H1 (cell line): ENCODE measurements around the gene PPP1R1B. TPM values are rescaled to one million over a fixed set of nuclear protein-coding genes. Genes with fewer than 3 reads are reported as not detected.

Source experiments
- CTCF ChIA-PET: fragments of 300-600 bp; sonication (Branson Sonifier 250); formaldehyde crosslinking; loops from one replicate; lab custom pipeline; 2021; ENCODE audit not compliant: partially characterized antibody; lab: Charles Lee
- POLR2A ChIA-PET: fragments of 300-600 bp; sonication (Branson Sonifier 250); formaldehyde crosslinking; loops from one replicate; lab custom pipeline; 2021; ENCODE audit warnings: inconsistent platforms; ENCODE audit not compliant: partially characterized antibody; lab: Charles Lee
- DNase-seq, 2 experiments: peaks; one replicate each; pipeline versions ENCODE4 v3.0.0 to v3.0.0-alpha.2; 2010 to 2022; ENCODE audit warnings: low spot score in 2 of 2, low read depth in 1 of 2, mixed read lengths in 1 of 2
- FAIRE-seq: peaks from 2 replicates; lab custom pipeline; 2011; peaks lifted over from hg19 to GRCh38; lab: Jason Lieb, UNC
- H2AFZ ChIP-seq: 2 replicates; pipeline ENCODE4 v1.8.1; 2012; ENCODE audit warnings: low read length, inconsistent platforms
- H2AK5ac ChIP-seq: 2 replicates; pipeline ENCODE4 v1.6.1; 2013; ENCODE audit warnings: low read depth, low read length
- H2BK120ac ChIP-seq: replicated peaks from 2 replicates; pipeline ENCODE3; 2013; ENCODE audit warnings: low read depth, low read length, inconsistent platforms
- H2BK12ac ChIP-seq: 2 replicates; pipeline ENCODE4 v1.6.1; 2013; ENCODE audit warnings: low read depth, low read length
- H2BK15ac ChIP-seq: 2 replicates; pipeline ENCODE4 v1.6.1; 2013; ENCODE audit warnings: low read length
- H2BK20ac ChIP-seq: 2 replicates; pipeline ENCODE4 v1.6.1; 2013; ENCODE audit warnings: low read length
- H2BK5ac ChIP-seq: 2 replicates; pipeline ENCODE4 v1.6.1; 2013; ENCODE audit warnings: low read depth, low read length
- H3K14ac ChIP-seq: 2 replicates; pipeline ENCODE4 v1.6.1; 2013; ENCODE audit warnings: inconsistent platforms; ENCODE audit not compliant: insufficient read length
- H3K18ac ChIP-seq: 2 replicates; pipeline ENCODE4 v1.6.1; 2013; ENCODE audit warnings: low read length; ENCODE audit errors: extremely low read depth
- H3K23ac ChIP-seq: 2 replicates; pipeline ENCODE4 v1.6.1; 2013; ENCODE audit warnings: inconsistent platforms; ENCODE audit not compliant: insufficient read length
- H3K23me2 ChIP-seq: 2 replicates; pipeline ENCODE4 v1.6.1; 2013; ENCODE audit warnings: low read depth, low read length
- H3K27ac ChIP-seq: 2 replicates; pipeline ENCODE4 v1.6.1; 2011; ENCODE audit warnings: low read depth, low read length, inconsistent platforms
- H3K27me3 ChIP-seq, 4 experiments: replicated peaks in 1 of 4; 1 replicate in 1 of 4; 2 replicates in 3 of 4; pipeline versions ENCODE4 v1.6.1 to v1.8.1; 2011 to 2013; ENCODE audit warnings: low read length in 3 of 4, mild to moderate bottlenecking in 3 of 4, inconsistent platforms in 2 of 4, mixed read lengths in 2 of 4, moderate library complexity in 1 of 4; ENCODE audit not compliant: control insufficient read depth in 3 of 4, insufficient read depth in 3 of 4; ENCODE audit errors: extremely low read depth in 1 of 4
- H3K36me3 ChIP-seq, 4 experiments: 2 replicates each; pipeline versions ENCODE4 v1.6.1 to v1.8.1; 2011 to 2013; ENCODE audit warnings: mild to moderate bottlenecking in 4 of 4, low read length in 3 of 4, moderate library complexity in 2 of 4, control low read depth in 1 of 4, inconsistent platforms in 1 of 4; ENCODE audit not compliant: insufficient read depth in 4 of 4, control insufficient read depth in 2 of 4
- H3K4ac ChIP-seq: replicated peaks from 2 replicates; pipeline ENCODE3; 2013; ENCODE audit warnings: low read length, low read depth, mixed read lengths, inconsistent platforms; ENCODE audit not compliant: insufficient read length
- H3K4me1 ChIP-seq, 4 experiments: replicated peaks in 1 of 4; 1 replicate in 1 of 4; 2 replicates in 3 of 4; pipeline versions ENCODE4 v1.6.1 to v1.8.1; 2011 to 2013; ENCODE audit warnings: low read length in 3 of 4, inconsistent platforms in 2 of 4, mixed read lengths in 1 of 4; ENCODE audit not compliant: insufficient read depth in 4 of 4, control insufficient read depth in 3 of 4
- H3K4me2 ChIP-seq, 2 experiments: 2 replicates each; pipeline versions ENCODE4 v1.6.1 to v1.8.1; 2011 to 2013; ENCODE audit warnings: low read depth in 2 of 2, low read length in 2 of 2, control low read depth in 1 of 2, inconsistent platforms in 1 of 2, mild to moderate bottlenecking in 1 of 2; ENCODE audit not compliant: insufficient read depth in 1 of 2
- H3K4me3 ChIP-seq, 4 experiments: fragments of 200-600, 300-600 bp in 1 of 4; sonication (generic), shearing (Covaris generic), sonication (Bioruptor Twin) in 1 of 4; 2 replicates each; pipeline versions ENCODE4 v1.5.1 to v1.8.1; 2011 to 2016; ENCODE audit warnings: low read length in 4 of 4, low read depth in 3 of 4, control low read depth in 2 of 4, inconsistent platforms in 2 of 4, mild to moderate bottlenecking in 2 of 4, mixed read lengths in 1 of 4, moderate library complexity in 1 of 4; ENCODE audit not compliant: insufficient read depth in 2 of 4; ENCODE audit errors: extremely low read depth in 1 of 4
- H3K56ac ChIP-seq: replicated peaks from 2 replicates; pipeline ENCODE3; 2013; ENCODE audit warnings: low read depth, mild to moderate bottlenecking, mixed read lengths, low read length, inconsistent platforms; ENCODE audit not compliant: insufficient read length
- H3K79me1 ChIP-seq: 2 replicates; pipeline ENCODE4 v1.6.1; 2013; ENCODE audit warnings: low read depth, low read length, control low read depth
- H3K79me2 ChIP-seq, 2 experiments: 2 replicates each; pipeline versions ENCODE4 v1.6.1 to v1.8.1; 2012 to 2013; ENCODE audit warnings: low read length in 2 of 2, mild to moderate bottlenecking in 2 of 2, inconsistent platforms in 1 of 2; ENCODE audit not compliant: insufficient read depth in 2 of 2, control insufficient read depth in 1 of 2
- H3K9ac ChIP-seq, 4 experiments: replicated peaks in 1 of 4; 1 replicate in 1 of 4; 2 replicates in 3 of 4; pipeline versions ENCODE4 v1.6.1 to v1.8.1; 2011 to 2013; ENCODE audit warnings: low read depth in 3 of 4, low read length in 3 of 4, control low read depth in 2 of 4, mild to moderate bottlenecking in 2 of 4, moderate library complexity in 2 of 4, inconsistent platforms in 1 of 4; ENCODE audit errors: extremely low read depth in 1 of 4
- H3K9me3 ChIP-seq, 2 experiments: 2 replicates each; pipeline versions ENCODE4 v1.6.1 to v1.8.1; 2012 to 2013; ENCODE audit warnings: mild to moderate bottlenecking in 2 of 2, moderate library complexity in 2 of 2, control low read depth in 1 of 2, inconsistent platforms in 1 of 2, low read depth in 1 of 2, low read length in 1 of 2, mixed read lengths in 1 of 2; ENCODE audit not compliant: insufficient read depth in 2 of 2
- H4K20me1 ChIP-seq, 2 experiments: replicated peaks in 1 of 2; 2 replicates each; pipeline versions ENCODE3 to v1.8.1; 2011 to 2013; ENCODE audit warnings: inconsistent platforms in 2 of 2, low read length in 2 of 2, mild to moderate bottlenecking in 1 of 2; ENCODE audit not compliant: insufficient read depth in 2 of 2, control insufficient read depth in 1 of 2
- H4K5ac ChIP-seq: 2 replicates; pipeline ENCODE4 v1.6.1; 2013; ENCODE audit warnings: low read length, low read depth, mixed read lengths, inconsistent platforms; ENCODE audit not compliant: insufficient read length
- H4K8ac ChIP-seq: 2 replicates; pipeline ENCODE4 v1.8.0; 2013; ENCODE audit warnings: mild to moderate bottlenecking, moderate library complexity, low read length, inconsistent platforms; ENCODE audit not compliant: insufficient read depth; ENCODE audit errors: extremely low read depth
- H4K91ac ChIP-seq: replicated peaks from 2 replicates; pipeline ENCODE3; 2013; ENCODE audit warnings: low read length, mixed read lengths, inconsistent platforms; ENCODE audit not compliant: insufficient read length
- BACH1 ChIP-seq: IDR thresholded peaks from 2 replicates; pipeline ENCODE4 v1.6.1; 2012; ENCODE audit warnings: low read length, improper control_type of control experiment
- BCL11A ChIP-seq, 2 experiments: IDR thresholded peaks; one replicate each; pipeline ENCODE4 v1.6.1; 2011; ENCODE audit warnings: low read depth in 2 of 2, low read length in 2 of 2, mild to moderate bottlenecking in 2 of 2
- CBX8 ChIP-seq: fragments of 300-800, 300-1000 bp; sonication (generic); IDR thresholded peaks from 2 replicates; pipeline ENCODE4 v1.7.1; 2016; ENCODE audit warnings: low read depth, low read length, borderline replicate concordance
- EGR1 ChIP-seq: IDR thresholded peaks from 2 replicates; pipeline ENCODE4 v1.6.1; 2011; ENCODE audit warnings: low read depth, low read length, borderline replicate concordance
- GTF2F1 ChIP-seq: IDR thresholded peaks from 2 replicates; pipeline ENCODE4 v1.6.1; 2012; ENCODE audit warnings: low read depth, low read length, improper control_type of control experiment, borderline replicate concordance
- RAD21 ChIP-seq, 2 experiments: IDR thresholded peaks in 1 of 2; conservative IDR thresholded peaks in 1 of 2; 2 replicates each; pipeline ENCODE4 v1.6.1; 2011; ENCODE audit warnings: low read depth in 2 of 2, low read length in 2 of 2, improper control_type of control experiment in 1 of 2, inconsistent platforms in 1 of 2, mild to moderate bottlenecking in 1 of 2, moderate library complexity in 1 of 2
- SIN3A ChIP-seq, 2 experiments: IDR thresholded peaks in 1 of 2; conservative IDR thresholded peaks in 1 of 2; 2 replicates each; pipeline ENCODE4 v1.6.1; 2011 to 2012; ENCODE audit warnings: low read length in 2 of 2, improper control_type of control experiment in 1 of 2, low read depth in 1 of 2, mild to moderate bottlenecking in 1 of 2
- TAF1 ChIP-seq: IDR thresholded peaks from 2 replicates; pipeline ENCODE4 v1.6.1; 2011; ENCODE audit warnings: mild to moderate bottlenecking, low read depth, low read length
- WGBS, 2 experiments: shearing (Covaris generic) in 1 of 2; methylation state at CpG; one replicate each; pipeline versions ENCODE4 v1.1.6 to v1.1.7; 2013 to 2015; ENCODE audit warnings: low lambda C conversion rate in 2 of 2, mixed read lengths in 2 of 2, inconsistent platforms in 1 of 2, low coverage in 1 of 2, missing lambda C conversion rate in 1 of 2; ENCODE audit not compliant: insufficient replicate concordance in 2 of 2, insufficient coverage in 1 of 2, insufficient read length in 1 of 2; ENCODE audit errors: extremely low coverage in 1 of 2, missing lambda C conversion rate in 1 of 2; 5-methylcytosine and 5-hydroxymethylcytosine counted together
- polyA plus RNA-seq, 7 experiments: library from polyadenylated mRNA; depleted of rRNA in 3 of 7; stranded (reverse) in 5 of 7; unstranded in 2 of 7; fragments of >200 nt in 5 of 7; fragments of 200-250 nt in 2 of 7; gene quantifications; 1 replicate in 5 of 7; 2 replicates in 1 of 7; 4 replicates in 1 of 7; pipeline versions ENCODE4 v1.2.1 to v1.2.3, GENCODE V29; 2011 to 2013; ENCODE audit warnings: missing spikeins in 2 of 7, mixed read lengths in 2 of 7
- total RNA-seq: library from RNA; stranded (reverse); fragmentation: NEBNext Ultra II Directional; extraction: Animal tissue kit (Norgen Biotek cat#: 25700); gene quantifications from 2 replicates; pipeline ENCODE4 v1.2.1, GENCODE V29; 2021
- TF ChIP-seq, protein P1 (sequence below): IDR thresholded peaks from 2 replicates; pipeline ENCODE4 v1.6.1; 2012; ENCODE audit warnings: inconsistent platforms

PPP1R1B gene
- total and polyA plus RNA-seq, 2 of the 8 experiments (the other 6 are each of a cell fraction or from before 2014, with no cell fraction given) = 10.7 to 22.3 TPM

DNA sequence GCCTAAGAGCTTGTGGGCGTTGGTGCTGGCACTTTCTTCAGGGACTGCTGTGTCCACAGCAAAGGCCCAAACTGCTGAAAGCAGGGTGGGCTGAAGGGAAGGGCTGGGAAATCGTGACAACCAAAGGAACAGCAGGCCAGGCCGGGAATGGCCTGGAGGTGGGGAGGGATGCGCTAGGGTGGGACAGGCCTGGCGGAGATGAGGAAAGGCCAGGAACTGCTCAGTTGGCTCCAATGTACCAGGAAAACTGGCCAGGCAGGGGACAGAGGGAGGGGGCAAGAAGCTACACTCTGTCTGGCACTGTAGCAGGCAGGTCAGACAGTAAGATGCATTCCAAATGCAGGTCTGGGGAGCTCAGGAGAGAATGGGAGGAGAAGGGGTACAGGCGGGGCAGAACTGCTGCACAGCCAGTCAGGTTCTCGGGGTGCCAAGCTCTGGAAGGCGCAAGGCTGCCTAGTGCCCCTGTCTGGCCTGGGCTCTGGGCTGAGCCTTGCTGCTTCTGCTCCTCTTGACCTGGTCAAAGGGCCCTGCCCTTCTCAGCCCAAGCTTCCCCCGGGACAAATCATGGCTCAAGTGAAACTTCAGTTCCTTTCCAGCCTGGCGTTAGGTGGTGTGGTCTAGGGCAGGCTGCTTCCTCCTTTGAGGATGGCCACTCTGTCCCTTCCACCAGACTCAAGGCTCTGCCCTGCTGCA is 48.8 kb downstream of the PPP1R1B start:
- Histone ChIP-seq H2AK5ac (peak overlapping the region; percentile 72; the same call in 1 of the 2 replicates), H3K4me2 (no peak overlapping the region), H2AFZ (no peak overlapping the region), H3K23me2 (no peaks in the 10 kb centered on the region), H3K4ac (no peak overlapping the region), H2BK120ac (no peak overlapping the region), H3K18ac (peak overlapping the region; percentile 48; the same call in 1 of the 2 replicates), H3K23ac (no peak overlapping the region), H2BK20ac (0 out of 2 replicates have a peak overlapping the region, but pooled peaks have one; percentile 72), H2BK12ac (peak overlapping the region; percentile 60; the same call in 1 of the 2 replicates), H3K79me2 (no peaks in the 10 kb centered on the region), H3K36me3 (peaks cover 0 to 3% (median under 1%) of the 10 kb centered on the region in 4 experiments; a peak in 3 of 8 replicates), H4K20me1 (no peaks in the 10 kb centered on the region), H3K4me3 (no peak overlapping the region), H3K4me1 (peaks cover 0 to 15% (median 8%) of the 10 kb centered on the region in 4 experiments; a peak in 6 of 7 replicates), H2BK5ac (peak overlapping the region; percentile 78; the same call in 1 of the 2 replicates), H2BK15ac (0 out of 2 replicates have a peak overlapping the region, but pooled peaks have one; percentile 61), H3K9me3 (no peaks in the 10 kb centered on the region), H3K27ac (no peak overlapping the region; the same call in 1 of the 2 replicates), H4K5ac (no peak overlapping the region), H3K79me1 (no peaks in the 10 kb centered on the region), H3K14ac (no peak overlapping the region), H4K8ac (peak overlapping the region; percentile 41; the same call in 1 of the 2 replicates), H3K27me3 (peaks cover 0 to 5% (median 0%) of the 10 kb centered on the region in 4 experiments; a peak in 1 of 7 replicates), H3K56ac (no peak overlapping the region), H4K91ac (no peak overlapping the region), H3K9ac (no peak overlapping the region)
- POLR2A ChIA-PET = interaction anchor here (0.7 to 38.1 kb wide), 6 partner anchors 0 to 72 kb away, joined by 3 to 708 read pairs (median 4); partner anchors contain the start of genes ERBB2, NEUROD2, PGAP3 and PNMT
- CTCF ChIA-PET = interaction anchor here (0.6 to 52.4 kb wide), 12 partner anchors 6 to 116 kb away, joined by 3 to 1885 read pairs (median 4); partner anchors contain the start of genes PNMT, PPP1R1B, STARD3 and TCAP
- DNase-seq (no peak), FAIRE-seq (no peak)
- 86% methylated on average over 9 of the region's 10 CpGs; no CpG with 5 or more reads in 1 of the 2 experiments for WGBS, 2 experiments
- TF ChIP-seq CBX8 = no peak
- TF ChIP-seq GTF2F1 = no peak
- no peak for TF ChIP-seq TAF1
- TF ChIP-seq EGR1 = no peak
- TF ChIP-seq SIN3A (conservative IDR thresholded peaks at IDR 0.05 in 1 of 2, IDR thresholded peaks at IDR 0.05 in 1 of 2; ENCODE audit: low read depth in 1 of 2, low read length in 2 of 2) = no peak
- TF ChIP-seq, protein P1, sequence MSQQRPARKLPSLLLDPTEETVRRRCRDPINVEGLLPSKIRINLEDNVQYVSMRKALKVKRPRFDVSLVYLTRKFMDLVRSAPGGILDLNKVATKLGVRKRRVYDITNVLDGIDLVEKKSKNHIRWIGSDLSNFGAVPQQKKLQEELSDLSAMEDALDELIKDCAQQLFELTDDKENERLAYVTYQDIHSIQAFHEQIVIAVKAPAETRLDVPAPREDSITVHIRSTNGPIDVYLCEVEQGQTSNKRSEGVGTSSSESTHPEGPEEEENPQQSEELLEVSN = no peak
- TF ChIP-seq BACH1 = no peak
- TF ChIP-seq BCL11A (IDR thresholded peaks at IDR 0.05; ENCODE audit: low read depth in 2 of 2, low read length in 2 of 2) = no peak
- no peak for TF ChIP-seq RAD21 (IDR thresholded peaks at IDR 0.05 in 1 of 2, conservative IDR thresholded peaks at IDR 0.05 in 1 of 2; ENCODE audit: low read depth in 2 of 2, low read length in 2 of 2)
